CD4-positive, CD25-positive, alpha-beta regulatory T cell (primary cell): ENCODE data around the gene OMP. TPM values are rescaled to one million over a fixed set of nuclear protein-coding genes. Genes with fewer than 3 reads are reported as not detected.
A peak's percentile ranks its signal among the peaks of the same experiment; 100 is the strongest.

Source experiments
- ATAC-seq, 2 donors: fragments of 150-1000 bp; cut with Tn5 transposase; one replicate each; pipeline ENCODE4 v1.10.0; 2021; ENCODE audit warnings: low read depth in 2 of 2, moderate number of reproducible peaks in 2 of 2, moderate library complexity in 1 of 2
- DNase-seq, 3 donors: peaks; one replicate each; pipeline versions ENCODE4 v3.0.0 to v3.0.0-alpha.2; 2012 to 2022; ENCODE audit warnings: mixed read lengths in 1 of 3
- H3K27ac ChIP-seq: one replicate; pipeline ENCODE4 v1.7.0; 2013; ENCODE audit warnings: mild to moderate bottlenecking, low read length; ENCODE audit not compliant: insufficient read depth, poor library complexity, severe bottlenecking
- H3K27me3 ChIP-seq: one replicate; pipeline ENCODE4 v1.7.0; 2013; ENCODE audit warnings: low read length; ENCODE audit not compliant: control insufficient read depth, insufficient read depth
- H3K36me3 ChIP-seq: one replicate; pipeline ENCODE4 v1.7.0; 2013; ENCODE audit warnings: mild to moderate bottlenecking, low read length, moderate library complexity; ENCODE audit not compliant: control insufficient read depth, insufficient read depth
- H3K4me1 ChIP-seq: 2 replicates; pipeline ENCODE4 v1.7.0; 2013; ENCODE audit warnings: mild to moderate bottlenecking, low read length; ENCODE audit not compliant: insufficient read depth, control insufficient read depth, poor library complexity, severe bottlenecking
- H3K4me3 ChIP-seq: one replicate; pipeline ENCODE4 v1.7.0; 2013; ENCODE audit warnings: low read depth, mild to moderate bottlenecking, low read length, moderate library complexity
- H3K9me3 ChIP-seq, 2 experiments: 1 replicate in 1 of 2; 2 replicates in 1 of 2; pipeline ENCODE4 v1.7.0; 2013; ENCODE audit warnings: low read length in 2 of 2, mild to moderate bottlenecking in 1 of 2, moderate library complexity in 1 of 2; ENCODE audit not compliant: control insufficient read depth in 2 of 2
- H3K27ac Mint-ChIP-seq, 3 donors: one replicate each; pipeline ENCODE4 v1.8.0; 2020 to 2022; ENCODE audit warnings: mild to moderate bottlenecking in 3 of 3, mixed read lengths in 3 of 3, moderate library complexity in 2 of 3
- H3K27me3 Mint-ChIP-seq: one replicate; pipeline ENCODE4 v1.8.0; 2022; ENCODE audit warnings: mild to moderate bottlenecking, mixed read lengths
- H3K36me3 Mint-ChIP-seq: one replicate; pipeline ENCODE4 v1.8.0; 2020; ENCODE audit warnings: mixed read lengths
- H3K4me1 Mint-ChIP-seq, 4 donors: one replicate each; pipeline ENCODE4 v1.8.0; 2020 to 2022; ENCODE audit warnings: mixed read lengths in 4 of 4, mild to moderate bottlenecking in 1 of 4
- H3K4me3 Mint-ChIP-seq, 4 donors: one replicate each; pipeline ENCODE4 v1.8.0; 2020 to 2022; ENCODE audit warnings: mild to moderate bottlenecking in 4 of 4, mixed read lengths in 4 of 4, moderate library complexity in 3 of 4
- H3K9me3 Mint-ChIP-seq, 7 donors: one replicate each; pipeline ENCODE4 v1.8.0; 2020 to 2022; ENCODE audit warnings: mixed read lengths in 7 of 7, mild to moderate bottlenecking in 3 of 7, moderate library complexity in 2 of 7
- polyA plus RNA-seq, 4 donors: library from polyadenylated mRNA; unstranded; fragments of 300-500 nt; fragmentation: Illumina TruSeq; gene quantifications; one replicate each; pipeline ENCODE4 v1.2.3, GENCODE V29; 2021
- total RNA-seq: library from RNA; stranded (reverse); gene quantifications from one replicate; pipeline ENCODE4 v1.2.3, GENCODE V29; 2022

The OMP gene
- total and polyA plus RNA-seq, 5 donors from 2014 or later = not detected

DNA sequence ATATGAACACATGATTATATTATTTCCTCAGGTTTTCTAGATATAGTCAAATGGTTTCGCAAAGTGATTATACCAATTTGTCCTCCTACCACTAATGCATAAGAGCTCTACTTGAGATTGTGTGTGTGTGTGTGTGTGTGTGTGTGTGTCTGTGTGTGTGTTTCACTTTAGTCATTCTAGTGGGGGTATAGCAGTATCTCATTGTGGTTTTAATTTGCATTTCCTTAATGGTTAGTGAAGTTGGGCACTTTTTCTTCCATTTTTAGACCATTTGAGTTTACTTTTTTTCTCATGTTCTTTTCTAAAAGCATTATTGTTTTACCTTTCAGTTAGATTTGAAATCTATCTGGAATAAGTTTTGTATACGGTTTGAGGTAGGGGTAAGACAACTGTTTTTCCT, 23.0 kb upstream of the OMP start:
- DNase-seq (no peak), ATAC-seq (no peak)
- Histone ChIP-seq H3K27ac (no peak overlapping the region), H3K9me3 (no peaks in the 10 kb centered on the region), H3K4me3 (no peak overlapping the region), H3K27me3 (no peaks in the 10 kb centered on the region), H3K4me1 (peaks cover 18% of the 10 kb centered on the region), H3K36me3 (no peaks in the 10 kb centered on the region)
- peaks cover 0 to 3% (median 0%) of the 10 kb centered on the region in 7 donors for H3K9me3 Mint-ChIP-seq
- H3K27me3 Mint-ChIP-seq = peaks cover 6% of the 10 kb centered on the region
- no peak overlapping the region for H3K4me3 Mint-ChIP-seq
- H3K27ac Mint-ChIP-seq = no peak overlapping the region
- no peaks in the 10 kb centered on the region for H3K36me3 Mint-ChIP-seq
- H3K4me1 Mint-ChIP-seq = peaks cover 0 to 24% (median 8%) of the 10 kb centered on the region in 4 donors

DNA sequence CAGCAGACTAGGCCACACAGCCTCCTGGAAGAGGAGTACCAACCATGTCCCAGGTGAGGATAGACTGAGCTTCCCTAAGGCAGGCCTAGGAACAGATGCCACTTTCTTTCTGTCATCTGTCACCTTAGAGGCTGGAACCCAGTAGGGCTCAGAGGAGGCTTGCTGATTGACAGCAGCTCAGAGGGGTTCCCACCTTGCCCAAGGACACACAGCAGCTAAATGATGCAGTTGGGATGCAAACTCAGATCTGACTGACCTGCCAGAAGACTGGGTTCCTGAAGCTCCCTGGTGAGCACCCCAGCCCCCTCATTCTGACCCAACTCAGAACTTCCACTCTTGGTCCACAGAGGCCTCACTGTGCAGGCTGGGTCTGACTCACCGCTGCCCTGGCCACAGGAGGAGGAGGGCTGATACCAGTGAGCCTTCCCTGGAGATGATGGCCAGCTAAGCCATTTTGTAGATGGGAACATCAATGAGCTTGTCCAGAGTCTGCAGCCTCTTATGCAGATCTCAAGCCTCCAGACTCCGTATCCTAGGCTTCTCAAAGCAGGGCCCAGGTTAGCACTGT, 21.9 kb upstream of the OMP start:
- H3K4me3 Mint-ChIP-seq = no peak overlapping the region
- Histone ChIP-seq H3K4me1 (peaks cover 18% of the 10 kb centered on the region), H3K27ac (no peak overlapping the region), H3K36me3 (no peaks in the 10 kb centered on the region), H3K4me3 (no peak overlapping the region), H3K27me3 (no peaks in the 10 kb centered on the region), H3K9me3 (no peaks in the 10 kb centered on the region)
- H3K4me1 Mint-ChIP-seq = peaks cover 0 to 24% (median 8%) of the 10 kb centered on the region in 4 donors
- no peaks in the 10 kb centered on the region for H3K36me3 Mint-ChIP-seq
- DNase-seq (no peak), ATAC-seq (no peak)
- peaks cover 0 to 3% (median 0%) of the 10 kb centered on the region in 7 donors for H3K9me3 Mint-ChIP-seq
- H3K27me3 Mint-ChIP-seq = peaks cover 6% of the 10 kb centered on the region
- H3K27ac Mint-ChIP-seq = no peak overlapping the region

DNA sequence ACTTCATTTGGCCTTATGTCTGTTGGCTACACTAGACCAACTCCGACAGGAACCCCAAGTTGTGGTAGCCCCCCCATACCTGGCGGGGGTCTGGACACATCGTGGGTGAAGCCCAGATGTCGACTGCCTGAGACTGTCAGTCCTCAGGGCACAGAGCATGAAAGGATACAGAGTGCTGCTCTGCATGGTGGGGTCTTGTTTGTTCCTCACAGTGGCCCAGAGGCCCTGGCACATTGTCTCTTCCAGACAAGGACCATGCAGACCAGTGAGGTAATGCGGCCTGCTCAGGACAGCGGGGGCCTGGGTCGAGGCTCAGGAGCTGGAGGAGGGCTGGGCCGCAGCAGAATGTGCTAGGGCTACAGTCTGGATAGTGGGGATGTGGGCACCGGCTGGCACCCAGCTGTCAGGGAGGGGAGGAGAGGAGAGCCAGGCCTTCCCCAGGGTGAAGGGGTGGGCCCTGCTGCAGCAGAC, 21.2 kb upstream of the OMP start:
- H3K9me3 ChIP-seq = no peaks in the 10 kb centered on the region
- Mint-ChIP-seq H3K36me3 (no peaks in the 10 kb centered on the region), H3K27me3 (peaks cover 2% of the 10 kb centered on the region), H3K27ac (peak overlapping the region in 1 of 3 donors; percentile 76), H3K4me1 (peaks cover 0 to 24% (median 7%) of the 10 kb centered on the region in 4 donors), H3K9me3 (peaks cover 0 to 3% (median 0%) of the 10 kb centered on the region in 7 donors), H3K4me3 (no peak overlapping the region)
- H3K4me1 ChIP-seq = peaks cover 18% of the 10 kb centered on the region
- H3K27ac ChIP-seq = no peak overlapping the region
- H3K27me3 ChIP-seq = no peaks in the 10 kb centered on the region
- H3K36me3 ChIP-seq = no peaks in the 10 kb centered on the region
- ATAC-seq (no peak), DNase-seq (no peak)
- H3K4me3 ChIP-seq = no peak overlapping the region

DNA sequence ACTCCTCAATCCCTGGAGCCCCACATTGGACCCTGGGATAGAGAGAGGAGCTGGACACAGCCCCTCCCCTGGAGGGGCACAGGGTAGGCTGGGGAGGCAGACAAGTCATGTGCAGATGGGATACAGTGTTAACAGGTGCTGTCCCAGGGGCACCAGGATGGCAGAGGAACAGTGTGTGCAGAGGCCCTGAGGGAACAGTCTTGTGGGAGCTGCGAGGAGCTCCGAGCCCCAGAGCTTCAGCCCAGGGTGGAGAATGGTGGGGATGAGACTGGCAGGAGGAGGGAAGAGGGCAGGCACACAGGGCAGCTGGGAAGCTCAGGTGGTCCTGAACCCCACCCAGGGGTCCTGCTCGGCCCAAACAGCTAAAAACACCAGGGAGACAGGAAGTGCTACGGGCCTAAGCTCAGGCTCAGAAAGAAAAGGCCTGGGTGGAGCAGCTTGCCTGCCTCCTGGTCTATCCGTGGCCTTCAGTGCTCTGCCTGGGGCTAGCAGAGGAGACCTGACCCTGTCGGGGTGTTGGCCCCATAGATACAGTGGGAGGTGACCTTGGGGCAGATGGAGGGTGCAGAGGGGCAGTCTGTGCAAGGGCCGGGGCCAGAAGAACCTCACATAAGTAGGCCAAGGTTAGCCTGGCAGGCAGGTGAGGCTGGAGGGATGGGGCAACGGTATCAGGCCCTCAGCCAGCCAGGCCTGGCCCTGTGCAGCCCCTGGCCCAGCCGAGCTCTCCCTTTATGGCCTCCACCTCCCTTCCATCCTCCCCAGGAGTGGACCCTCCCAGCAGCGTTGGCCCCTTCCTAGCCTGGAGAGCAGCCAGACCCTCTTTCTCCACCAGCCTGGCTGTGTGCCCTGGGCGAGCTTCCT, 20.4 kb upstream of the OMP start:
- Histone ChIP-seq H3K4me3 (no peak overlapping the region), H3K9me3 (no peaks in the 10 kb centered on the region), H3K4me1 (peaks cover 18% of the 10 kb centered on the region), H3K27me3 (no peaks in the 10 kb centered on the region), H3K36me3 (no peaks in the 10 kb centered on the region), H3K27ac (peak overlapping the region; percentile 59)
- peaks cover 0 to 24% (median 5%) of the 10 kb centered on the region in 4 donors for H3K4me1 Mint-ChIP-seq
- H3K27ac Mint-ChIP-seq = peak overlapping the region; percentile 93 to 98 (median 93)
- H3K27me3 Mint-ChIP-seq = no peaks in the 10 kb centered on the region
- H3K9me3 Mint-ChIP-seq = peaks cover 0 to 3% (median 0%) of the 10 kb centered on the region in 7 donors
- ATAC-seq (no peak), DNase-seq (no peak)
- H3K4me3 Mint-ChIP-seq = peak overlapping the region in 2 of 4 donors; percentile 73 to 75
- H3K36me3 Mint-ChIP-seq = no peaks in the 10 kb centered on the region

DNA sequence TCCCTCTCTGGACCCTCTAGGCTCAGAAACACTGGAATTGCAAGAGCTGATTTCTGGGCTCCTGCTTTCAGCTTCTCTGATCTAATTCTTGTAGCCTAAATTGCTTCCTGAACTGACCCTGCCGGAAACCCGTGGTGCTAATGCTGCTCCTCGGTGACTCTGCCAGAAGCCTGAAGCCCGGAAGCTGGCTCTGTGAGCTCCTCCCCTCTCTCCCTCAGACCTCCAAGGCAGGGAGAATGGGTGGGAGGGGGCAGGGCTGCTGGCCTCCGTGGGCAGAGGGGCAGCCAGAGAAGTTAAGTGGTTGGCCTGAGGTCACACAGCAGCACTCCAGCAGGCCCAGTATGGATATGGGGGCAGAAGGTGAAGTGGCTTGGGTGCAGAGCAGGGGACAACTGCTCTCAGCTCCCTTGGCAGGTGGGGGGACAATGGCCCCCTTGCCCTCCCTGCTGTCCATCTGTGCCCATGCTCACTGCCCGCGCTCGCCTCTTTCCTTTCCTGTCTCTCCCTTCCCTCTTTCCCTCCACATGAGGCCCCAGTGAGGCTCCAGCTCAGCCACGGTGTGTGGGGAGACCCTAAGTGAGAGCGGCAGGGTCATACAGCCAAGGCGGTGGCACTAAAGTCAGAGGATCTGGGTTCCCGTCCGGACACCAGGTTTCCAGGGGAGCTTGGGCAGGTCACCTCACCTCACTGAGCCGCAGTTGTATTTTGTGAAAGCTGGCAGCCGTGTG, 19.6 kb upstream of the OMP start:
- peak overlapping the region; percentile 59 for H3K27ac ChIP-seq
- peaks cover 0 to 3% (median 0%) of the 10 kb centered on the region in 7 donors for H3K9me3 Mint-ChIP-seq
- DNase-seq (peak in 2 of 3 donors; percentile 33 to 84), ATAC-seq (peak; percentile 70 to 87)
- H3K27me3 Mint-ChIP-seq = no peaks in the 10 kb centered on the region
- no peaks in the 10 kb centered on the region for H3K27me3 ChIP-seq
- H3K27ac Mint-ChIP-seq = peak overlapping the region; percentile 93 to 98 (median 93)
- H3K9me3 ChIP-seq = no peaks in the 10 kb centered on the region
- peaks cover 18% of the 10 kb centered on the region for H3K4me1 ChIP-seq
- H3K4me3 Mint-ChIP-seq = peak overlapping the region in 3 of 4 donors; percentile 38 to 75 (median 73)
- H3K4me3 ChIP-seq = no peak overlapping the region
- H3K36me3 Mint-ChIP-seq = no peaks in the 10 kb centered on the region
- H3K4me1 Mint-ChIP-seq = peaks cover 0 to 24% (median 5%) of the 10 kb centered on the region in 4 donors
- no peaks in the 10 kb centered on the region for H3K36me3 ChIP-seq

DNA sequence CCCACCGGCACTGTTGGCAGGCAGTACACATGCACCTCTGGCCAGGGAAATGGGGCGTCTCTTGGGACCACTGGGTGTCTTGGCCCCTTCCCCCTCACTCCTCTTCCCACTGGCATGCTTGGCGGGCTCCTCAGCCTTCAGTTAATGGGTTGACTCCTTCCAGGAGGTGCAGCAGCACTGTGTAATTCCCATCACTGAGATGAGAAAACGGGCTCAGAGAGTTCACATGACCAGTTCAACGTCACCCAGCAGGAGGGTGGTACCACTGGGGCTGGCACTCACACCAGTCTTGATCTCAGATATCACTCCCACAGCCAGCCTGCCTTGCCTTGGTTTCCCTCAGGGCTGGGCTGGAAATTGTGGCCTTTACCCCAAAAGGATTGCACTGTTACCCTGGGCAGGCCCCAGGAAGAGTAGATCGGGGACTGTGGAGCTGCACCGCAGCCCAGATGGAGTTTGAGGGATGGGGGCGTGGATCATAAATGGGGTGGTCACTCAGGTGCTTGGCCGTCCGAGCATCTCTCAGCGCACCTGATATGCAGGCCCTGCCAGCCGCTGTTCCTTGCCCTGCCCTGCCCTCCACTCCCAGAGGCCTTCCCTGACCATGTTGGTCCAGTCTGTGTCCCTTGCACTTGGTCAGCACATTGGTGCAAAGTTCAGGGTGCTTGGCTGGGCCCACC, 18.9 kb upstream of the OMP start:
- H3K4me3 ChIP-seq = no peak overlapping the region
- ATAC-seq = no peak
- Mint-ChIP-seq H3K36me3 (no peaks in the 10 kb centered on the region), H3K9me3 (peaks cover 0 to 2% (median 0%) of the 10 kb centered on the region in 7 donors), H3K4me3 (no peak overlapping the region), H3K27me3 (no peaks in the 10 kb centered on the region), H3K27ac (peak overlapping the region; percentile 93 to 98 (median 93)), H3K4me1 (peaks cover 0 to 24% (median 5%) of the 10 kb centered on the region in 4 donors)
- H3K27ac ChIP-seq = no peak overlapping the region
- no peaks in the 10 kb centered on the region for H3K9me3 ChIP-seq
- DNase-seq = no peak
- H3K27me3 ChIP-seq = no peaks in the 10 kb centered on the region
- H3K4me1 ChIP-seq = peaks cover 18% of the 10 kb centered on the region
- no peaks in the 10 kb centered on the region for H3K36me3 ChIP-seq

DNA sequence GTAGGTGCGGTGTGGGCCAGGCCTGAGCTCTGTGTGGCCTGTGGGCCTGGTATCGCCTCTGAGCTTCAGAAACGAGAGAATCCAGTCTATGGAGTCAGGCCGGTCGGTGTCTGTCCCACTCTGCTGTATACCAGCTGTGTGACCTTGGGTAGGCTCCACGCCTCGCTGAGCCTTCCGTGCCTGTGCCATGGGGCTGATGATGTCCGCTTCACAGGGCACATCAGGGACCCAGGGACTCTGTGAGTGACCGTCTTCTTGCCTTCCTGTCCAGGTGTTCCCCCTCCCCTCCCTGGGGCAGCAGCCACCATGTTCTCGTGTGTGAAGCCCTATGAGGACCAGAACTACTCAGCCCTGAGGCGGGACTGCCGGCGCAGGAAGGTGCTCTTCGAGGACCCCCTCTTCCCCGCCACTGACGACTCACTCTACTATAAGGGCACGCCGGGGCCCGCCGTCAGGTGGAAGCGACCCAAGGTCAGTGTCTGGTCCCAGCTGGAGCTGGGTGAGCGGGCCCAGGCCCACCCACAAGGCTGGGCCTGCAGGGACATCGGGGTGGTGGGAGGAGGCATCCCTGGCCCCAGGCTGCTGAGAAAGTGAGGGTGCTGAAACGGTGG, 18.0 kb upstream of the OMP start:
- Mint-ChIP-seq H3K36me3 (no peaks in the 10 kb centered on the region), H3K27me3 (no peaks in the 10 kb centered on the region), H3K4me3 (no peak overlapping the region), H3K4me1 (peaks cover 0 to 24% (median 5%) of the 10 kb centered on the region in 4 donors), H3K9me3 (peaks cover 0 to 2% (median 0%) of the 10 kb centered on the region in 7 donors), H3K27ac (no peak overlapping the region)
- Histone ChIP-seq H3K27ac (no peak overlapping the region), H3K4me1 (peaks cover 18% of the 10 kb centered on the region), H3K27me3 (no peaks in the 10 kb centered on the region), H3K4me3 (no peak overlapping the region), H3K36me3 (no peaks in the 10 kb centered on the region), H3K9me3 (no peaks in the 10 kb centered on the region)
- DNase-seq = no peak
- no peak for ATAC-seq
